Inflammatory macrophage treated with lipopolysaccharide for 4 hours (primary cell): ENCODE data around the gene LMOD2.
A peak's percentile ranks its signal among the peaks of the same experiment; 100 is the strongest.

Source experiments
- DNase-seq: peaks from one replicate; pipeline ENCODE4 v3.0.0-alpha.2; 2020

Gene LMOD2

DNA sequence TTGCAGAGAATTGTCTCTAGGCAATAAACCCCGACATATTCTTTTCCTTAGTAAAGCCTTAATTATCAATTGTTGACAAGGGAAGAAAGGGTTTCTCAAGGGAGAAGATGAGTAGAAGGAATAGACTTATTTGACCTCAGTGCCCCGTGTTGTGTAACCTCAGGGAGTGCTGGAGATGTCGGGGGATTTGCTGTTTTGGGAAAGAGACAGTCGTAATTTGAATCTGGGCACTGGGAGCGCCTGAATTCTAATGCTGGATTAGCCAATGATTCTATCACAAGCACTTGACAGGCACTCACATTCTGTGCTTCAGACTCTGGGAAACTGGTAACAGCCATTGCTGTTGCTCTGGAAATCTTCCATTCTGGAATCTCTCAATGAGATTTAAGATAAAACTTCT is 13.8 kb upstream of the LMOD2 start:
- no peak for DNase-seq

DNA sequence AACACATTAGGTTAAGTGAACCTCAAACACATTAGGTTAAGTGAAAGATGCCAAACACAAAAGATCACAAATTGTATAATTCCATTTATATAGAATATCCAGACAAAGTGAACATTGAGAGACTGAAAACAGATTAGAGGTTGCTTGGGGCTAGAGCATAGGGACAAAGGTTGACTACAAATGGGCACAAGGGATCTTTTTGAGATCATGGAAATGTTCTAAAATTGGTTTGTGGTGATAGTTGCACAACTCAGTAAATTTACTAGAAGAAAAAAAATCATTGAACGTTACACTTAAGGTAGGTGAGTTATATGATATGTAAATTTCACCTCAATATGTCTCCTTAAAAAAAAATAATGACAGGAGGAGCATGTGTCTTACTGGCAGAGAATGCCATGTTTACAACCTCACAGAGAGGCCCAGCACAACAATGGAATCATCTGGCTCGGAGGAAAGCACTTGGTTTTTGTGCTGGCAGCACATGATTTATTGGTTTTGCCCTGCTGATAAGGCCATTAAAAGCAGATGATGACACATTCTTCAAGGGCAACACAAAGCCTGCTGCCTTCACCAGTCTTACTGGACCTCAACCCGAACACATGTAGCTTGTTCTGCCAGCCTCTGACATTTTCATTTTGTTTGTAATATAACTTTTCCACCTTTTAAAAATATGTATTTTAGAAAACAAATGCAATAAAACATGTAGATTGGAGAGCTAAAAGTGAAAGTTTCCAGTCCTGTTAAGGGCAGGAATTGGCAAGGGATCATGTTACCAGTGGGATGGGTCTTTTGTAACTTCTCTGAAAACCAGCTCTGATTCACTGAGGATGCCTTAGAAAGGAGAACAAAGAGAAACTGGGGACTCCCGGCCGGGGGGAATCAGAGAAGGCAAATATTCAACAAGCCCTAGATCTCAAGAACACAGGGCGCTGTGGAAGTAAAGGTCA is 11.9 kb upstream of the LMOD2 start:
- DNase-seq, result peak; percentile 22

- DNase-seq, result no peak
These were observed 10.2 kb upstream of the LMOD2 start for GRCh38 chr7:123645516-123645915.

DNA sequence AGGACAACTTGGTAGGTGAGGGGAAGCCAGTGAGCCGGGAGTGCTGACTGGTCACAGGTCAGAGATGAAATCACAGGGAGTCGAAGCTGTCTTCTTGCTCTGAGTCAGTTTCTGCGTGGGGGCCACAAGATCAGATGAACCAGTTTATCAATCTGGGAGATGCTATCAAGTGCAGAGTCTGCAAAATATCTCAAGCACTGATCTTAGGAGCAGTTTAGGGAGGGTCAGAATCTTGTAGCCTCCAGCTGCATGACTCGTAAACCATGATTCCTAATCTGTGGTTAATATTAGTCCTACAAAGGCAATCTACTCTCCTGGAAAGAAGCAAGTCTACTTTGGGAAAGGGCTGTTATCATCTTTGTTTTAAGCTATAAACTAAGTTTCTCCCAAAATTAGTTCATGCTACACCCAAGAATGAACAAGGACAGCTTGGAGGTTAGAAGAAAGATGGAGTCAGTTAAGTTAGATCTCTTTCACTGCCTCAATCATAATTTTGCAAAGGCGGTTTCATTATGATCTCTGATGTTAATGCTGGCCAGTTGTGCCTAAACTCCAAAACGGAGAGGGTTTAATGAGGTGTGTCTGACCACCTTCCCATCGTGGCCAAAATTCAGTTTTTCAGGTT is 8.4 kb upstream of the LMOD2 start:
- no peak for DNase-seq

DNA sequence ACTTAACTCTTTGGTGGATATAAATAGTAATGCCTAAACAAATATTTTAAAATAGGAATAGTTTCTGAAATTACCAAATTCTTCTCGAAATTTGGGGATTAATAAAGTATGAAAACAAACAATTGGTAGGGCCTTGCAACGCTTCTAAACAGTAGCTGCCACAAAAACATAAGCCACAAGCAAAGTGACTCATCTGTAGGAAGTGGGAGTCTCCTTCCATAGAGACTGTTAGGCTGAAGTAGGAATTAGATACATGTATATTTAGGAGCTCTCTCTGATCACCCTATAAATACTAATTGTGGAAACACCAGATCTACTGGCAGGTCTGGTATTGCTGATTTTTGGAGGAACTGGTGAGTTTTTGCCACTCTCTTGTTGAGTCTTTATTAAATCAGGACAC is 5.7 kb upstream of the LMOD2 start:
- DNase-seq, result no peak

- no peak for DNase-seq
These were observed 5.1 kb upstream of the LMOD2 start for GRCh38 chr7:123650595-123650994.

DNA sequence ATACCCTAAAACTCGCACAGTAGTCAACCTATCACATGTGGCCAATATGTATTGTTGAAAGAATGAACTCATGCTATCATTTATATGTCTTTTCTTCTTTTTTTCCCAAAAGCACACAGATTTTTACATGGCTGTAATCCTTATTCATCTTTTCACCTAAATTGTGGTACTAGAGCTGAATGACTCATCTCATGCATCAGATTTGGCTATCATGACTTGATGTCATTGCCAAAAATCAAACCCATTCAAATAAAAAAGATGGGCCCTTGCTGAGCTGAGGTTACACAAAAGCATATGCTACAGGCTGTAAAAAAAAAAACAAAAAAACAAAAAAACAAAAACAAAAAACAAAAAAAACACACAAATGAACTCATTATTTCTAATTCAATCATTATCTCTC is 3.3 kb upstream of the LMOD2 start:
- no peak for DNase-seq

- no peak for DNase-seq
These were observed 2.5 kb upstream of the LMOD2 start for GRCh38 chr7:123653162-123653561.

GRCh38 chr7:123656544-123657303 is 1.1 kb downstream of the LMOD2 start:
- DNase-seq, result no peak

DNA sequence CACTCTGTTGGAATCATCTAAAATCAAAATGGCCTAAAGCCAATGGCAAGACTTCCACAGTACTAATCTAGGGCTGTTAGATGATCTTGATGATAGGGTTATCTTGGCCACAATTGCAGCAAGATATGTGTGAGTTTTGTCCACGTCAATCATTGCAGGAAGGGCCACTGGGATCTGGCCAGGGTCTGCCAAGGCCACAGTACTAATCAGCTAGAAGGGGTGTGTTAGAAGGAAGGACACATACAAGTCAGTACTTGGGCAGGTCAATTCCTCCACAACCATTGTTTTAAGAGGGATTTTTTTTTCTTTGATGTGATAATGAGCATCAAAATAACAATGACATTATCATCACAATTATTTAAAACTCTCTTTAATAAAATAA is 1.6 kb downstream of the LMOD2 start:
- no peak for DNase-seq

- DNase-seq, result no peak
These were observed 2.4 kb downstream of the LMOD2 start for GRCh38 chr7:123658023-123658422.

DNA sequence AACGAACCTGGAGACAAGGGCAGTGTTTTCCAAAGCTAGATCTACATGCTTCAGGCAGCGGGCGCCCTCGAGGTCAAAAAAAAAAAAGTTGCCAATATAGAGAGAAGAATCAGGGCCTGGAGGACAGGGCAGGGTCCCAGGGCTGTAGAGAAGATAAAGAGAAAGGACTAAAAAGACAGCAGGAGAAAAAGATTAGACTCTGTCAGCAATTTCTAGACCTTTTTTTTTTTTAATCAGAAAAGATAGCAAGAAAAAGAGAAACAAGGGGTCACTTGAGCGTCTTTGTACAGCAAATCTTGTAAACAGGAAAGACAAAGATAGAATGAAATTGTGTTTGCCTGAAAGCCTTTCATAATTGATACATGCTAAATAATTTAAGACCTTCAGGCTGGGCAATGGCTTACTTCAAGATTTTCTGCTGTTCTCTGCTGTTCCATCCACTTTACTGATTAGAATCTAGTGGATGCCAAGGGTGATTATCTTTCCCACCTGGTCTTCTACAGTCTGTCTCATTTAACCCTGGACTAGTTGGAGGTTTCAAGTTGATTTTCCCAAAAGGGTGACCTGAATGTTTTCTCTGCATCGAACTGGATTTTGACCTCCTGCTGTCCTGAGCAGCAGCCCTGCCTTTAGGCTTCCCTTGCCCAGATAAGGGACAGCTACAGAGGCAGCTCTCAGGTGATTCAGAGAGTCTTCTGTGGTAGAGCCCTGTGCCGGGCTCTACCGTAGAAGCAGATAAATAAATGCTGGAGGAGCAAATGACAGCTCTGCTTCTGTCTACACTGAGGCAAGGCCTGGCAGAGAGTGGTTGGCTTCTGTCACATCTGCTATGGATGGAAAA is 5.1 kb downstream of the LMOD2 start:
- DNase-seq, result no peak

DNA sequence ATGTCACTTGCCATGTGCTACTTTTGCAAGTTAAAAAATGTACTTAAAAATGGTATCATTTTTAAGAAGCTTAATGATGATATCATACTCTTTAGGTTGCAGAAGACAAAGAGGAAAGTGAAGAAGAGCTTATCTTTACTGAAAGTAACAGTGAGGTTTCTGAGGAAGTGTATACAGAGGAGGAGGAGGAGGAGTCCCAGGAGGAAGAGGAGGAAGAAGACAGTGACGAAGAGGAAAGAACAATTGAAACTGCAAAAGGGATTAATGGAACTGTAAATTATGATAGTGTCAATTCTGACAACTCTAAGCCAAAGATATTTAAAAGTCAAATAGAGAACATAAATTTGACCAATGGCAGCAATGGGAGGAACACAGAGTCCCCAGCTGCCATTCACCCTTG is 6.1 kb downstream of the LMOD2 start:
- DNase-seq, result peak; percentile 26

DNA sequence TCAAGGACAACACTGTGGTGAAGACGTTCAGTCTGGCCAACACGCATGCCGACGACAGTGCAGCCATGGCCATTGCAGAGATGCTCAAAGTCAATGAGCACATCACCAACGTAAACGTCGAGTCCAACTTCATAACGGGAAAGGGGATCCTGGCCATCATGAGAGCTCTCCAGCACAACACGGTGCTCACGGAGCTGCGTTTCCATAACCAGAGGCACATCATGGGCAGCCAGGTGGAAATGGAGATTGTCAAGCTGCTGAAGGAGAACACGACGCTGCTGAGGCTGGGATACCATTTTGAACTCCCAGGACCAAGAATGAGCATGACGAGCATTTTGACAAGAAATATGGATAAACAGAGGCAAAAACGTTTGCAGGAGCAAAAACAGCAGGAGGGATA is 6.6 kb downstream of the LMOD2 start:
- DNase-seq, result no peak

DNA sequence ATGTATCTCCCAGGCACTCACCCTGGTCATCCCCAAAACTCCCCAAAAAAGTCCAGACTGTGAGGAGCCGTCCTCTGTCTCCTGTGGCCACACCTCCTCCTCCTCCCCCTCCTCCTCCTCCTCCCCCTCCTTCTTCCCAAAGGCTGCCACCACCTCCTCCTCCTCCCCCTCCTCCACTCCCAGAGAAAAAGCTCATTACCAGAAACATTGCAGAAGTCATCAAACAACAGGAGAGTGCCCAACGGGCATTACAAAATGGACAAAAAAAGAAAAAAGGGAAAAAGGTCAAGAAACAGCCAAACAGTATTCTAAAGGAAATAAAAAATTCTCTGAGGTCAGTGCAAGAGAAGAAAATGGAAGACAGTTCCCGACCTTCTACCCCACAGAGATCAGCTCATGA is 7.1 kb downstream of the LMOD2 start:
- DNase-seq, result no peak

DNA sequence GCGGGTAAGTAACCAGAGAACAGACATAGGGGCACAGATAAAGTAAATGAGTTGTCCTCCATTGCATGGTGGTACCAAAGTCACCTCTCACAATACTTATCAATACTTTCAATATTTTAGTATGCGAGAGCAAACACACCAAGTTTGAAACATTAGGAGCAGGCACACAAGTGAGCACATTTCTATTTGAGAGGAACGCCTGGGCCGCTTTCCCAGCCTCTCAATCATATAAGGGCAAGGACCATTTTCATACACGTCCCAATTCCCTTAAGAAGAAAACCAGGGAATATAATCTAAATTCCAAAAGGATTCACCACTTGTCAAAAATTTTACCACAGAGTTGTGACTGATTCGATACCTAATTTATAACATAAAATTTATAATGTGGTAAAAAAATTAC is 7.5 kb downstream of the LMOD2 start:
- DNase-seq, result no peak

GRCh38 chr7:123665157-123665556 is 9.5 kb downstream of the LMOD2 start:
- no peak for DNase-seq

GRCh38 chr7:123665896-123666295 is 10.2 kb downstream of the LMOD2 start:
- no peak for DNase-seq

- DNase-seq, result no peak
These were observed 10.8 kb downstream of the LMOD2 start for GRCh38 chr7:123666492-123666891.

DNA sequence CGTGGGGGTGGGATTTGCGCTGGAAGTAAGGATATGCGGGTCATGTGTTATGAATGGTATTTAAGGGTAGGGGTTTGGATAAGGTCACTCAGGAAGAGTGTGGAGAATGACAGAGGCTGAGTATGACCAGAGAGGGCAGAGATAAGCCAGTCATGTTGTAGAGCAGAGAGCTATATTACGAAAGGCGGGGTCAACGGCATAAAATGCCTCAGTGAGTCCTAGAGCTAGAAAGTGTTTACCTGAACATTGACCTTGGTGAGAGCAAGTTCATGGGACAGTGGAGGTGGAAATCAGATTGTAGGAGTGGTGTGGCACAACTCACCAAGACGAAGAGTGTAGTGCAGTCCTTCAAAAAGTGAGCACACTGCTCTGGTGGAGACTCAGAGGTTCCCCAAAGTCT is 13.8 kb downstream of the LMOD2 start:
- no peak for DNase-seq

GRCh38 chr7:123673137-123673732 is 17.6 kb downstream of the LMOD2 start:
- no peak for DNase-seq

DNA sequence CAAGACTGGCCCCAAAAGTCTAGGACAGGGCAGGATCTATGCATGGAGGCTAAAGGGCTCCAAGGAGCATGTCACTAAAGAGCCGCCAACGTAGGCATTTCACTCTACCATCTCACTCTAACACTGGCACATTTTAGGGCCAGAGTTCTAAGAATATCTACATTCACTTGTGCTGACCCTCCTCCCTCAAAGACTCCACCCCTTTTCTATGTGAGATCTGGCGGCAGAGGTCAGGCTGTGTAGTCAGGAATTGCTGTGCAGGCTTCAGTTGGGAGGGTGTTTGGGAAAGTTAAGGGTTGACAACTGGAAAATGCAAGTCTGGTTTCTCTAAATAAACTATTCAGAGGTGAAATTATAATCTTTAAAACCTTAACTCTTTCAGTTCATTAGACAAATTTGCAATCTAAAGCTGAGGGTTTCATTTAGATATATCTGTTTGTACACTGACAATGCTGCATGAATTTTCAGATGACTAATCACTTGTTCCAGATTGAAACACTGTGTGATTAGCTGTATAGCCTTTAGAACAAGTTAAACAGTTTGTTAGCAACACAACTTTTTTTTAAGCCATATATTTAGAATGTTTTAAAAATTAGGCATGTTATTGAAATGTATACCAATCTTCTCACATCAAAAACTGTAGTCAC is 18.2 kb downstream of the LMOD2 start:
- no peak for DNase-seq
